OCI-LY1 (cell line): ENCODE measurements around the gene FOXK2.

ENCODE experiments used
- H2AFZ ChIP-seq: fragments of 200-600 bp; sonication (generic), shearing (Covaris generic); 2 replicates; pipeline ENCODE4 v1.6.0; 2014; ENCODE audit warnings: antibody characterized with exemption, mild to moderate bottlenecking, low read length
- H3F3A ChIP-seq: fragments of 200-600 bp; sonication (generic), shearing (Covaris generic); 2 replicates; pipeline ENCODE4 v1.6.0; 2014; ENCODE audit warnings: mild to moderate bottlenecking, antibody characterized with exemption, low read length, moderate library complexity; ENCODE audit not compliant: insufficient read depth
- H3K27ac ChIP-seq: fragments of 200-600 bp; sonication (generic); 2 replicates; pipeline ENCODE4 v1.5.1; 2014; ENCODE audit warnings: low read length, mixed run types, mild to moderate bottlenecking, low read depth; ENCODE audit not compliant: poor library complexity, severe bottlenecking
- H3K27me3 ChIP-seq: fragments of 200-600 bp; sonication (generic); 2 replicates; pipeline ENCODE4 v1.6.0; 2014; ENCODE audit warnings: antibody characterized with exemption, mild to moderate bottlenecking, low read length, moderate library complexity; ENCODE audit not compliant: insufficient read depth
- H3K36me3 ChIP-seq: fragments of 200-600 bp; sonication (generic); 2 replicates; pipeline ENCODE4 v1.6.1; 2014; ENCODE audit warnings: mild to moderate bottlenecking, antibody characterized with exemption, low read length, moderate library complexity, mixed read lengths; ENCODE audit not compliant: insufficient read depth
- H3K4me1 ChIP-seq: fragments of 200-600 bp; sonication (generic); 2 replicates; pipeline ENCODE4 v1.5.1; 2014; ENCODE audit warnings: mild to moderate bottlenecking, low read length, moderate library complexity; ENCODE audit not compliant: insufficient read depth, severe bottlenecking
- H3K4me2 ChIP-seq: fragments of 200-600 bp; sonication (generic), shearing (Covaris generic); 2 replicates; pipeline ENCODE4 v1.6.1; 2014; ENCODE audit warnings: low read length
- H3K4me3 ChIP-seq: fragments of 200-600 bp; sonication (generic); 2 replicates; pipeline ENCODE4 v1.5.1; 2014; ENCODE audit warnings: low read length, low read depth, mild to moderate bottlenecking, mixed read lengths; ENCODE audit not compliant: poor library complexity, severe bottlenecking
- H3K79me2 ChIP-seq: fragments of 200-600 bp; shearing (Covaris generic); 2 replicates; pipeline ENCODE4 v1.6.1; 2016; ENCODE audit warnings: mixed run types, low read length, mixed read lengths; ENCODE audit not compliant: insufficient read depth
- H3K9ac ChIP-seq: fragments of 200-600 bp; sonication (generic), shearing (Covaris generic); 2 replicates; pipeline ENCODE4 v1.6.1; 2014; ENCODE audit warnings: mild to moderate bottlenecking, low read length, mixed read lengths
- H3K9me2 ChIP-seq: fragments of 200-600 bp; sonication (generic), shearing (Covaris generic); 2 replicates; pipeline ENCODE4 v1.6.1; 2014; ENCODE audit warnings: low read depth, mild to moderate bottlenecking, low read length, mixed read lengths
- H3K9me3 ChIP-seq: fragments of 200-600 bp; shearing (Covaris generic); 2 replicates; pipeline ENCODE4 v1.6.1; 2014; ENCODE audit warnings: low read length, mixed read lengths
- H4K20me1 ChIP-seq: fragments of 200-600 bp; sonication (generic), shearing (Covaris generic); 2 replicates; pipeline ENCODE4 v1.6.0; 2016; ENCODE audit warnings: mild to moderate bottlenecking, low read length; ENCODE audit not compliant: insufficient read depth
- CTCF ChIP-seq: fragments of 200-600 bp; sonication (generic), shearing (Covaris generic); IDR thresholded peaks from 2 replicates; pipeline ENCODE4 v1.5.1; 2017; ENCODE audit warnings: mild to moderate bottlenecking, antibody characterized with exemption, low read length, moderate library complexity, mixed read lengths
- EZH2 ChIP-seq: fragments of 200-600 bp; sonication (generic), shearing (Covaris generic); IDR thresholded peaks from 2 replicates; pipeline ENCODE4 v1.8.0; 2017; ENCODE audit warnings: borderline replicate concordance, mixed run types, mild to moderate bottlenecking, antibody characterized with exemption, low read length, moderate library complexity, mixed read lengths

FOXK2 gene

GRCh38 chr17:82528484-82529265 is 9.1 kb downstream of the FOXK2 start:
- Histone ChIP-seq H3K79me2 (peaks cover 99% of the 10 kb centered on the region), H3K9me3 (no peaks in the 10 kb centered on the region), H3K4me1 (peaks cover 59% of the 10 kb centered on the region), H3K27me3 (no peaks in the 10 kb centered on the region), H3K9ac (no peak overlapping the region; the same call in 1 of the 2 replicates), H3K4me2 (peak overlapping the region; percentile 16; the same call in 1 of the 2 replicates), H3F3A (no peaks in the 10 kb centered on the region), H4K20me1 (peaks cover 7% of the 10 kb centered on the region; the same call in 1 of the 2 replicates), H3K4me3 (no peak overlapping the region), H3K27ac (peak overlapping the region; percentile 51), H3K9me2 (no peaks in the 10 kb centered on the region), H3K36me3 (peaks cover 16% of the 10 kb centered on the region; the same call in 1 of the 2 replicates), H2AFZ (no peak overlapping the region)
- TF ChIP-seq EZH2 (no peak), CTCF (peak; percentile 43)

DNA sequence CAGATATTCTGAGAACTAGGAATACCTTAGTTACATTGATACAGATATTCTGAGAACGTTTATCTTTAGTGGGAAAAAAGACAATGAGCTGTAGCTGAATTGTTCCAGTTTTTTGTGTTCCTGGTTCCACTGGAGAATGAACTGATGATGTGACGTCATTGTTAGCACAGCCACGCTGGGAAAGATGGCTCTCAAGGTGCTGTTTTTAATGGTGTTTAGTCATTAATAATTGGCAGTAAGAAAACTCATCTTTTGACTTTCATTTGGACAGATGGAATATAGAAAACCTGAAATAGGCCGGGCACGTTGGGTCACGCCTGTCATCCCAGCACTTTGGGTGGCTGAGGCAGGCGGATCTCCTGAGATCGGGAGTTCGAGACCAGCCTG is 10.4 kb downstream of the FOXK2 start:
- peaks cover 59% of the 10 kb centered on the region for H3K4me1 ChIP-seq
- H3F3A ChIP-seq: no peaks in the 10 kb centered on the region
- H3K4me2 ChIP-seq: no peak overlapping the region
- no peak overlapping the region for H3K27ac ChIP-seq
- peaks cover 99% of the 10 kb centered on the region for H3K79me2 ChIP-seq
- H4K20me1 ChIP-seq: 0 out of 2 replicates have a peak, but pooled peaks cover 3% of the 10 kb centered on the region
- no peak overlapping the region for H2AFZ ChIP-seq
- no peak overlapping the region for H3K4me3 ChIP-seq
- no peak overlapping the region for H3K9ac ChIP-seq
- no peaks in the 10 kb centered on the region for H3K9me2 ChIP-seq
- no peaks in the 10 kb centered on the region for H3K27me3 ChIP-seq
- TF ChIP-seq CTCF (no peak), EZH2 (no peak)
- H3K9me3 ChIP-seq: no peaks in the 10 kb centered on the region
- peaks cover 16% of the 10 kb centered on the region; the same call in 1 of the 2 replicates for H3K36me3 ChIP-seq

DNA sequence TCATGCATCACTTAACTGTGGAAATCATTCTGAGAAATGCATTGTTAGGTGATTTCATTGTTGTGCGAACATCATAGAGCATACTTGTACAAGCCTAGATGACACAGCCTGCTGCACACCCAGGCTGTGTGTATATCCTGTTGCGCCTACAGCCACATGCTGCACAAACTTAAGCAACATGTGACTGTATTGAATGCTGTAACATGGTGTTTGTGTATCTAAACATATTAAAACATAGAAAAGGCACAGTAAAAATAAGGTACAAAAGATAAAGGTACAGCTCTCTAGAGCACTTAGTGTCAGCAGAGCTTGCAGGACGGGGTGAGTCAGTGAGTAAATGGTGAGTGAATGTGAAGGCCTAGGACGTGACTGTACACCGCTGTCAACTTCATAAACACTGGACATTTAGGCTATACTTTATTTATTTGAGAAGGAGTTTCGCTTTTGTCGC is 11.9 kb downstream of the FOXK2 start:
- Histone ChIP-seq H3K4me2 (peak overlapping the region; percentile 40), H3K27ac (peak overlapping the region; percentile 44), H3K79me2 (peaks cover 99% of the 10 kb centered on the region), H3K4me1 (peaks cover 75% of the 10 kb centered on the region), H4K20me1 (0 out of 2 replicates have a peak, but pooled peaks cover 3% of the 10 kb centered on the region), H3K4me3 (no peak overlapping the region), H3F3A (no peaks in the 10 kb centered on the region), H2AFZ (no peak overlapping the region), H3K9me2 (no peaks in the 10 kb centered on the region), H3K9me3 (no peaks in the 10 kb centered on the region), H3K27me3 (no peaks in the 10 kb centered on the region), H3K36me3 (peaks cover 11% of the 10 kb centered on the region; the same call in 1 of the 2 replicates), H3K9ac (peak overlapping the region; percentile 8; the same call in 1 of the 2 replicates)
- TF ChIP-seq CTCF (no peak), EZH2 (no peak)
